ENCODE data around the gene FNDC5. TPM values are rescaled to one million over a fixed set of nuclear protein-coding genes. Genes with fewer than 3 reads are reported as not detected.

The FNDC5 gene
- total and polyA plus RNA-seq, 2 of the 13 experiments (the other 11 are each of a cell fraction or from before 2014, with no cell fraction given), result 1.4 to 3.1 TPM

- in situ Hi-C loops (cut with HindIII; ENCODE audit: extremely low pct_ligation_motif_present, low pct_unique_long_range_greater_than_20kb), result no loop called here
- 54% methylated on average over 11 of the region's 11 CpGs for WGBS (ENCODE audit: low lambda C conversion rate)
- H3K79me2 ChIP-seq (ENCODE audit: insufficient read depth, low read length), result no peaks in the 10 kb centered on the region
- no peak overlapping the region for H3K27ac ChIP-seq (ENCODE audit: extremely low read length, insufficient read depth, low read length)
- intact Hi-C loops (cut with micrococcal nuclease; ENCODE audit: unreplicated experiment), result no loop called here
- H3K27me3 ChIP-seq (ENCODE audit: control insufficient read depth in 1 of 2, insufficient read depth in 2 of 2, low read length in 2 of 2), result peaks cover 2 to 21% of the 10 kb centered on the region in 2 experiments; a peak in 3 of 5 replicates
- no TSS peak for BruUV-seq (replicated peaks)
- H2AFZ ChIP-seq (ENCODE audit: low read length), result no peak overlapping the region
- no peaks in the 10 kb centered on the region for H3K9me3 ChIP-seq (ENCODE audit: low read length)
- no peak overlapping the region for H3K4me2 ChIP-seq (ENCODE audit: low read depth, low read length)
- no peak for DNase-seq (ENCODE audit: low spot score)
- TF ChIP-seq MEF2D (CRISPR knock-in tag; IDR thresholded peaks at IDR 0.05) (no peak), NONO (IDR thresholded peaks at IDR 0.05) (no peak), NONO (CRISPR knock-in tag; conservative IDR thresholded peaks at IDR 0.05) (no peak), ATF7 (IDR thresholded peaks at IDR 0.05) (peak; percentile 77), ATF7 (CRISPR knock-in tag; IDR thresholded peaks at IDR 0.05) (no peak)
- no peaks in the 10 kb centered on the region for H3K36me3 ChIP-seq (replicated peaks in 1 of 2; ENCODE audit: control insufficient read depth in 1 of 2, insufficient read depth in 2 of 2, low read length in 2 of 2)
- ATAC-seq, result no peak
- H3K4me1 ChIP-seq (ENCODE audit: insufficient read depth, low read length), result peaks cover 36% of the 10 kb centered on the region
- H3K4me3 ChIP-seq (replicated peaks in 1 of 3; ENCODE audit: insufficient read depth in 1 of 3, low read depth in 2 of 3, low read length in 3 of 3), result no peak overlapping the region
- H4K20me1 ChIP-seq (ENCODE audit: insufficient read depth, low read length), result no peaks in the 10 kb centered on the region
- H3K9ac ChIP-seq (ENCODE audit: insufficient read depth, low read depth, low read length), result no peak overlapping the region
- FAIRE-seq, result no peak
- CTCF ChIA-PET (ENCODE audit: low intra/inter-chr PET ratio, low total read pairs), result no interaction called here
- POLR2A ChIA-PET, result no interaction called here
These were observed 49.4 kb upstream of the FNDC5 start for GRCh38 chr1:32919811-32920733.

- DNase-seq (ENCODE audit: low spot score), result no peak
- in situ Hi-C loops (cut with HindIII; ENCODE audit: extremely low pct_ligation_motif_present, low pct_unique_long_range_greater_than_20kb) (no loop called here), intact Hi-C loops (cut with micrococcal nuclease; ENCODE audit: unreplicated experiment) (no loop called here)
- CTCF ChIA-PET (ENCODE audit: low intra/inter-chr PET ratio, low total read pairs), result no interaction called here
- no peaks in the 10 kb centered on the region for H3K9me3 ChIP-seq (ENCODE audit: low read length)
- peaks cover 2 to 7% of the 10 kb centered on the region in 2 experiments; a peak in 2 of 5 replicates for H3K27me3 ChIP-seq (ENCODE audit: control insufficient read depth in 1 of 2, insufficient read depth in 2 of 2, low read length in 2 of 2)
- no peaks in the 10 kb centered on the region for H3K36me3 ChIP-seq (replicated peaks in 1 of 2; ENCODE audit: control insufficient read depth in 1 of 2, insufficient read depth in 2 of 2, low read length in 2 of 2)
- H2AFZ ChIP-seq (ENCODE audit: low read length), result no peak overlapping the region
- 0% methylated on average over 1 of the region's 1 CpG for WGBS (ENCODE audit: low lambda C conversion rate)
- TF ChIP-seq ZNF138 (CRISPR knock-in tag; IDR thresholded peaks at IDR 0.05; ENCODE audit: low read depth) (no peak), CSRNP2 (CRISPR knock-in tag; conservative IDR thresholded peaks at IDR 0.05; ENCODE audit: low read depth) (no peak), POGK (CRISPR knock-in tag; conservative IDR thresholded peaks at IDR 0.05) (no peak), CREBL2 (CRISPR knock-in tag; IDR thresholded peaks at IDR 0.05; ENCODE audit: borderline replicate concordance) (no peak), ZKSCAN5 (CRISPR knock-in tag; IDR thresholded peaks at IDR 0.05) (no peak)
- FAIRE-seq, result no peak
- POLR2A ChIA-PET, result no interaction called here
- no peak overlapping the region for H3K4me2 ChIP-seq (ENCODE audit: low read depth, low read length)
- H3K9ac ChIP-seq (ENCODE audit: insufficient read depth, low read depth, low read length), result no peak overlapping the region
- H3K4me3 ChIP-seq (replicated peaks in 1 of 3; ENCODE audit: insufficient read depth in 1 of 3, low read depth in 2 of 3, low read length in 3 of 3), result no peak overlapping the region
- no peaks in the 10 kb centered on the region for H3K79me2 ChIP-seq (ENCODE audit: insufficient read depth, low read length)
- no peak overlapping the region for H3K27ac ChIP-seq (ENCODE audit: extremely low read length, insufficient read depth, low read length)
- no peak for ATAC-seq
- no peaks in the 10 kb centered on the region for H4K20me1 ChIP-seq (ENCODE audit: insufficient read depth, low read length)
- H3K4me1 ChIP-seq (ENCODE audit: insufficient read depth, low read length), result peaks cover 26% of the 10 kb centered on the region
- BruUV-seq (replicated peaks), result no TSS peak
These were observed 47.5 kb upstream of the FNDC5 start for GRCh38 chr1:32918179-32918578.
